ENCODE results near the gene KPNA6. TPM values are rescaled to one million over a fixed set of nuclear protein-coding genes. Genes with fewer than 3 reads are reported as not detected.

Gene KPNA6
- total RNA-seq, 3 donors from 2014 or later: 35.5 to 53.1 (median 40.6) TPM

DNA sequence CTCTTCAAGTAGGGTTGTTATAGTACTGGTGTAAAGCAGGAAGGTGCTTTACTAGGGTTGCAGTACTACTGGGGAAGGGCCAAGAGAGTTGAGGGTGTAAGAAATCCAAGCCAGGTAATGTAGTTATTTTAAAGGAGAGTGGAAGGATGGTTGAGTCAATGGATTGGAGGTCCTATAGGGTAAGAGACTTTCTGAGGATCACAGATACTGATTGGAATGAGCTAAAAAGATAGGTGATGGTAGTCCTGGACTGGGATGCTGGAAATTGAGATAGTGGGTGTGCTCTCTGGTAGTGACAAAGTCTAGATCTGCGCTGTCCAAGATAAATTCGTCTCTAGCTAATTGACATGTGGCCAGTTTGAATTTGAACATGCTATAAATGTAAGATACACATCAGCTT, 78.6 kb downstream of the KPNA6 start:
- DNase-seq (ENCODE audit: low spot score in 2 of 2): no peak
- peaks cover 0 to 12% of the 10 kb centered on the region in 2 donors for H3K4me1 ChIP-seq
- no peaks in the 10 kb centered on the region for H3K9me3 ChIP-seq
- intact Hi-C loops (cut with DNase I; ENCODE audit: low total_unique reads): no loop called here
- peaks cover 6% of the 10 kb centered on the region for H3K36me3 ChIP-seq
- H3K27me3 ChIP-seq: no peaks in the 10 kb centered on the region
- H3K27ac ChIP-seq: no peak overlapping the region
- H3K4me3 ChIP-seq: no peak overlapping the region
- TF ChIP-seq POLR2AphosphoS5 (IDR thresholded peaks at IDR 0.05): no peak
- TF ChIP-seq POLR2A (IDR thresholded peaks at IDR 0.05): no peak
- TF ChIP-seq, protein P1, sequence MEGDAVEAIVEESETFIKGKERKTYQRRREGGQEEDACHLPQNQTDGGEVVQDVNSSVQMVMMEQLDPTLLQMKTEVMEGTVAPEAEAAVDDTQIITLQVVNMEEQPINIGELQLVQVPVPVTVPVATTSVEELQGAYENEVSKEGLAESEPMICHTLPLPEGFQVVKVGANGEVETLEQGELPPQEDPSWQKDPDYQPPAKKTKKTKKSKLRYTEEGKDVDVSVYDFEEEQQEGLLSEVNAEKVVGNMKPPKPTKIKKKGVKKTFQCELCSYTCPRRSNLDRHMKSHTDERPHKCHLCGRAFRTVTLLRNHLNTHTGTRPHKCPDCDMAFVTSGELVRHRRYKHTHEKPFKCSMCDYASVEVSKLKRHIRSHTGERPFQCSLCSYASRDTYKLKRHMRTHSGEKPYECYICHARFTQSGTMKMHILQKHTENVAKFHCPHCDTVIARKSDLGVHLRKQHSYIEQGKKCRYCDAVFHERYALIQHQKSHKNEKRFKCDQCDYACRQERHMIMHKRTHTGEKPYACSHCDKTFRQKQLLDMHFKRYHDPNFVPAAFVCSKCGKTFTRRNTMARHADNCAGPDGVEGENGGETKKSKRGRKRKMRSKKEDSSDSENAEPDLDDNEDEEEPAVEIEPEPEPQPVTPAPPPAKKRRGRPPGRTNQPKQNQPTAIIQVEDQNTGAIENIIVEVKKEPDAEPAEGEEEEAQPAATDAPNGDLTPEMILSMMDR (IDR thresholded peaks at IDR 0.05): no peak

DNA sequence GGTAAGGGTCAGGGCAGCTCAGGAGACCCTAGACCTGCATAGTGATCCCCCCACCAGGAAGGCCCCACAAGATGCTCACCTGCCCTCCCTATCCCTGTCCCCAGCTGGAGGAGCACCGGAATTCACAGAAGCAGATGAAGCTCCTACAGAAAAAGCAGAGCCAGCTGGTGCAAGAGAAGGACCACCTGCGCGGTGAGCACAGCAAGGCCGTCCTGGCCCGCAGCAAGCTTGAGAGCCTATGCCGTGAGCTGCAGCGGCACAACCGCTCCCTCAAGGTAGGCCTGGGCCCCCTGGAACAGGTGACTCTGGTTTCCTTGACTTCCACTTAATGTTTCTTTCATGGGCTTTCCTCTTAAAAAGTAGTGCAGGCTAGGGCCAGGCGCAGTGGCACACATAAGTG, 80.0 kb downstream of the KPNA6 start:
- Histone ChIP-seq H3K4me3 (no peak overlapping the region), H3K4me1 (peaks cover 0 to 4% of the 10 kb centered on the region in 2 donors), H3K27me3 (no peaks in the 10 kb centered on the region), H3K9me3 (no peaks in the 10 kb centered on the region), H3K27ac (no peak overlapping the region), H3K36me3 (peaks cover 6% of the 10 kb centered on the region)
- DNase-seq (ENCODE audit: low spot score in 2 of 2): no peak
- TF ChIP-seq POLR2A (IDR thresholded peaks at IDR 0.05): no peak
- no peak for TF ChIP-seq POLR2AphosphoS5 (IDR thresholded peaks at IDR 0.05)
- TF ChIP-seq, protein P1 (IDR thresholded peaks at IDR 0.05): no peak
- intact Hi-C loops (cut with DNase I; ENCODE audit: low total_unique reads): no loop called here

DNA sequence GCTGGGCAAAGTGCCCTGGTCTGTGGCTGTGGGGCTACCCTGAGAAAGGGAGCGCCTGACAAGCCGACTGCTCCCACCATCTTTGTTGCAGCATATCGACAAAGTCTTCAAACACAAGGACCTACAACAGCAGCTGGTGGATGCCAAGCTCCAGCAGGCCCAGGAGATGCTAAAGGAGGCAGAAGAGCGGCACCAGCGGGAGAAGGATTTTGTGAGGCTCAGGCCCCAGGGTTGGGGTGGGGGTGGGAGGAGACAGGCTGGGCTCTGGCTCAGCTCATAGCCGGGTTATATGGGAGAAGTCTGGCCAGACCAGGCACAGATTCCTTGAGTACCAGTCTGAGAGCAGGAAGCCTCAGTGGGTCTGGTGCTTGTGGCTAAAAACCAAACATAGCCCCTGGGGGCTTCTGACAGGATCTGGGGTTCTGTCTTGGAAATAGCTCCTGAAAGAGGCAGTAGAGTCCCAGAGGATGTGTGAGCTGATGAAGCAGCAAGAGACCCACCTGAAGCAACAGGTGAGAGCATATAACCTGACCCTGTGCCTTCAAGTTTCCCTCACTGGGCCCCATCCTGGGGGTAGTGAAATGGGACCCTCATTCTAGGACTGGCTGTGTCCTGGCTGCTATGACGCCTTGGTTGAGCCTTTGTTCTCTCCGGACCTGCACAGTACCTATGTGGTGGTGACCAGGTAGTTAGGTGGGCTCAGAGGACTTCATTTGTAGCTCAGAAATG, 84.5 kb downstream of the KPNA6 start:
- Histone ChIP-seq H3K9me3 (no peaks in the 10 kb centered on the region), H3K27me3 (no peaks in the 10 kb centered on the region), H3K4me3 (no peak overlapping the region), H3K27ac (no peak overlapping the region), H3K36me3 (peaks cover 6% of the 10 kb centered on the region), H3K4me1 (no peaks in the 10 kb centered on the region)
- intact Hi-C loops (cut with DNase I; ENCODE audit: low total_unique reads): no loop called here
- TF ChIP-seq POLR2AphosphoS5 (IDR thresholded peaks at IDR 0.05) (no peak), POLR2A (IDR thresholded peaks at IDR 0.05) (no peak)
- TF ChIP-seq, protein P1 (IDR thresholded peaks at IDR 0.05): no peak
- no peak for DNase-seq (ENCODE audit: low spot score in 2 of 2)

DNA sequence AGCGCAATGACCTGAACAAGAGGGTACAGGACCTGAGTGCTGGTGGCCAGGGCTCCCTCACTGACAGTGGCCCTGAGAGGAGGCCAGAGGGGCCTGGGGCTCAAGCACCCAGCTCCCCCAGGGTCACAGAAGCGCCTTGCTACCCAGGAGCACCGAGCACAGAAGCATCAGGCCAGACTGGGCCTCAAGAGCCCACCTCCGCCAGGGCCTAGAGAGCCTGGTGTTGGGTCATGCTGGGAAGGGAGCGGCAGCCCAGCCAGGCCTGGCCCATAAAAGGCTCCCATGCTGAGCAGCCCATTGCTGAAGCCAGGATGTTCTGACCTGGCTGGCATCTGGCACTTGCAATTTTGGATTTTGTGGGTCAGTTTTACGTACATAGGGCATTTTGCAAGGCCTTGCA, 87.1 kb downstream of the KPNA6 start:
- H3K27me3 ChIP-seq: no peaks in the 10 kb centered on the region
- peaks cover 0 to 3% of the 10 kb centered on the region in 2 donors for H3K4me1 ChIP-seq

DNA sequence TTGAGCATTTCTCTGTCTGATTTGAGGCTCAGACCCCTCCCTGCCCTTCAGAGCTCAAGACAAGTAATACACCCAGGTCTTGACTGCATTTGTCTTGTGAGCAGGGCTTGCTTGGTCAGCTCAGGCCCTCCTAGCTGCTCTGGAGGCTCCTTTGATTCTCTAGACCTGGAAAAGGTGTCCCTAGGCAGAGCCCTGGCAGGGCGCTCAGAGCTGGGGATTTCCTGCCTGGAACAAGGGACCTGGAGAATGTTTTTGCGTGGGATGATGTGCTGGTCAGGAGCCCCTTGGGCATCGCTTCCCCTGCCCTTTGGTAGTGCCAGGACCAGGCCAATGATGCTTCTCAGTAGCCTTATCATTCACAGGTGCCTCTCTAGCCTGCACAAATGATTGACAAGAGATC, 87.7 kb downstream of the KPNA6 start:
- H3K27me3 ChIP-seq: no peaks in the 10 kb centered on the region
- H3K9me3 ChIP-seq: no peaks in the 10 kb centered on the region
- no peak overlapping the region for H3K27ac ChIP-seq
- peaks cover 0 to 3% of the 10 kb centered on the region in 2 donors for H3K4me1 ChIP-seq
- DNase-seq (ENCODE audit: low spot score in 2 of 2): no peak
- intact Hi-C loops (cut with DNase I; ENCODE audit: low total_unique reads): no loop called here
- H3K36me3 ChIP-seq: peaks cover under 1% of the 10 kb centered on the region
- TF ChIP-seq, protein P1 (IDR thresholded peaks at IDR 0.05): no peak
- no peak for TF ChIP-seq POLR2AphosphoS5 (IDR thresholded peaks at IDR 0.05)
- TF ChIP-seq POLR2A (IDR thresholded peaks at IDR 0.05): no peak
- no peak overlapping the region for H3K4me3 ChIP-seq

More for the DNA sequence above, 87.1 kb downstream of the KPNA6 start:
- no peak for DNase-seq (ENCODE audit: low spot score in 2 of 2)
- Histone ChIP-seq H3K36me3 (peaks cover 6% of the 10 kb centered on the region), H3K27ac (no peak overlapping the region), H3K9me3 (no peaks in the 10 kb centered on the region), H3K4me3 (no peak overlapping the region)
- no peak for TF ChIP-seq POLR2A (IDR thresholded peaks at IDR 0.05)
- TF ChIP-seq, protein P1 (IDR thresholded peaks at IDR 0.05): no peak
- no peak for TF ChIP-seq POLR2AphosphoS5 (IDR thresholded peaks at IDR 0.05)
- intact Hi-C loops (cut with DNase I; ENCODE audit: low total_unique reads): no loop called here

Measured in breast epithelium (tissue), 4 donors.